Femur (tissue), 1 donor: Measurements from ENCODE around the gene TRAPPC8.
"Not testable (repeated sequence)": the region's sequence is repeated elsewhere in the genome, so short reads cannot be mapped to it uniquely, and the experiment has no call there.

Experiments
- DNase-seq: peaks from one replicate; pipeline ENCODE4 v3.0.0-alpha.2; 2017

Gene TRAPPC8

GRCh38 chr18:31860488-31860887 is 82.4 kb downstream of the TRAPPC8 start:
- DNase-seq: no peak

GRCh38 chr18:31857526-31858106 is 85.3 kb downstream of the TRAPPC8 start:
- DNase-seq: no peak

- no peak for DNase-seq
Observed at GRCh38 chr18:31850844-31851243, 92.1 kb downstream of the TRAPPC8 start.

GRCh38 chr18:31840499-31840898 is 102.4 kb downstream of the TRAPPC8 start:
- DNase-seq: no peak

GRCh38 chr18:31837879-31838278 is 105.0 kb downstream of the TRAPPC8 start:
- DNase-seq: no peak

GRCh38 chr18:31835528-31836133 is 107.3 kb downstream of the TRAPPC8 start:
- no peak for DNase-seq

- DNase-seq: no peak
Observed at GRCh38 chr18:31831903-31832302, 111.0 kb downstream of the TRAPPC8 start.

GRCh38 chr18:31830686-31831085 is 112.2 kb downstream of the TRAPPC8 start:
- DNase-seq: no peak

GRCh38 chr18:31828613-31829012 is 114.3 kb downstream of the TRAPPC8 start:
- DNase-seq: no peak

GRCh38 chr18:31826673-31827325 is 116.1 kb downstream of the TRAPPC8 start:
- not testable (repeated sequence) for DNase-seq

- no peak for DNase-seq
Observed at GRCh38 chr18:31825772-31826171, 117.2 kb downstream of the TRAPPC8 start.

- DNase-seq: no peak
Observed at GRCh38 chr18:31821545-31822171, 121.3 kb downstream of the TRAPPC8 start.

GRCh38 chr18:31819925-31820229 is 123.1 kb downstream of the TRAPPC8 start:
- no peak for DNase-seq

GRCh38 chr18:31819106-31819924 is 123.6 kb downstream of the TRAPPC8 start:
- no peak for DNase-seq

- no peak for DNase-seq
Observed at GRCh38 chr18:31814132-31814531, 128.8 kb downstream of the TRAPPC8 start.

- DNase-seq: not testable (repeated sequence)
Observed at GRCh38 chr18:31810336-31811130, 132.4 kb downstream of the TRAPPC8 start.

- DNase-seq: not testable (repeated sequence)
Observed at GRCh38 chr18:31809049-31809448, 133.9 kb downstream of the TRAPPC8 start.

GRCh38 chr18:31801078-31801477 is 141.8 kb downstream of the TRAPPC8 start:
- DNase-seq: no peak

- not testable (repeated sequence) for DNase-seq
Observed at GRCh38 chr18:31799257-31799656, 143.7 kb downstream of the TRAPPC8 start.

GRCh38 chr18:31798399-31798798 is 144.5 kb downstream of the TRAPPC8 start:
- no peak for DNase-seq

GRCh38 chr18:31795747-31796146 is 147.2 kb downstream of the TRAPPC8 start:
- no peak for DNase-seq

GRCh38 chr18:31793531-31793930 is 149.4 kb downstream of the TRAPPC8 start:
- no peak for DNase-seq

GRCh38 chr18:31792580-31792911 is 150.4 kb downstream of the TRAPPC8 start:
- DNase-seq: no peak
